Activated CD8-positive, alpha-beta memory T cell treated with anti-CD3 and anti-CD28 coated beads, Interleukin-2, amount 10 ng/mL, durations not matched to agents 7 days and 5 days (primary cell): Measurements from ENCODE around the gene MACROD2. TPM values are rescaled to one million over a fixed set of nuclear protein-coding genes. Genes with fewer than 3 reads are reported as not detected.

Experiments used
- ATAC-seq: fragments of 150-1000 bp; cut with Tn5 transposase; one replicate; pipeline ENCODE4 v1.10.0; 2021; ENCODE audit warnings: moderate library complexity
- CTCF ChIA-PET: fragments of 350-600 bp; sonication (Branson Sonifier 250); formaldehyde crosslinking; loops from one replicate; lab custom pipeline; 2021; ENCODE audit warnings: antibody characterized with exemption; lab: Charles Lee
- DNase-seq: peaks from one replicate; pipeline ENCODE4 v3.0.0-alpha.2; 2020
- H3K27ac Mint-ChIP-seq: one replicate; pipeline ENCODE4 v1.8.0; 2021; ENCODE audit warnings: mild to moderate bottlenecking, mixed read lengths
- H3K27me3 Mint-ChIP-seq: one replicate; pipeline ENCODE4 v1.8.0; 2021; ENCODE audit warnings: mixed read lengths
- H3K36me3 Mint-ChIP-seq: one replicate; pipeline ENCODE4 v1.8.0; 2021; ENCODE audit warnings: mild to moderate bottlenecking, mixed read lengths
- H3K4me1 Mint-ChIP-seq: one replicate; pipeline ENCODE4 v1.8.0; 2021; ENCODE audit warnings: mixed read lengths
- H3K4me3 Mint-ChIP-seq: one replicate; pipeline ENCODE4 v1.8.0; 2021; ENCODE audit warnings: mild to moderate bottlenecking, moderate library complexity, mixed read lengths
- H3K9me3 Mint-ChIP-seq: one replicate; pipeline ENCODE4 v1.8.0; 2022; ENCODE audit warnings: low read depth, mixed read lengths
- total RNA-seq, 2 experiments: library from RNA; stranded (reverse); gene quantifications; one replicate each; pipeline ENCODE4 v1.2.3, GENCODE V29; 2021

The MACROD2 gene
- total RNA-seq, 2 experiments from 2014 or later: not detected

DNA sequence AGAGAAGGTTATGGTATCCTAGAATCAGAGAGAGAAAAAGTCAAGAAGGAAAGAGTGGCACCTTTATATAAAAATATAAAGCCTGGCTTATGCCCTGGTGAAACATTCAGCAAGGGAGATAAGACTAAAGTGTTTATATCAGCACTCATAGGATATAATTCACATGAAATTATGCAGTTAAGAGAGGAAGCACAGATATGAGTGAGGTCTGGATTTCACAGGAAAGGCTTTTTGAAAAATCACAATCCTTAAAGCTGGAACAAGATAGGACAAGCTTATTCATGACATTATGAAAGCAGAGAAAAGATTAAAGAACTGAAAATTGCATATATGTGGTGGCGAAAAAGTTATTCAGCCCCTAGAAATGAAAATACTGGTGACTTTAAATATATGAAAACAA lies 523.3 kb downstream of the MACROD2 start:
- H3K4me1 Mint-ChIP-seq: no peaks in the 10 kb centered on the region
- no peak overlapping the region for H3K4me3 Mint-ChIP-seq
- no peaks in the 10 kb centered on the region for H3K36me3 Mint-ChIP-seq
- H3K27ac Mint-ChIP-seq: no peak overlapping the region
- no peaks in the 10 kb centered on the region for H3K27me3 Mint-ChIP-seq
- CTCF ChIA-PET: no interaction called here
- ATAC-seq: no peak
- DNase-seq: no peak
- peaks cover 12% of the 10 kb centered on the region for H3K9me3 Mint-ChIP-seq

GRCh38 chr20:14521016-14521415 lies 525.7 kb downstream of the MACROD2 start:
- Mint-ChIP-seq H3K27ac (no peak overlapping the region), H3K4me1 (no peaks in the 10 kb centered on the region), H3K36me3 (no peaks in the 10 kb centered on the region), H3K9me3 (peaks cover 10% of the 10 kb centered on the region), H3K27me3 (no peaks in the 10 kb centered on the region), H3K4me3 (no peak overlapping the region)
- DNase-seq (no peak), ATAC-seq (no peak)
- CTCF ChIA-PET: no interaction called here

- Mint-ChIP-seq H3K36me3 (no peaks in the 10 kb centered on the region), H3K27ac (no peak overlapping the region), H3K4me3 (no peak overlapping the region), H3K27me3 (no peaks in the 10 kb centered on the region), H3K9me3 (peaks cover 10% of the 10 kb centered on the region), H3K4me1 (no peaks in the 10 kb centered on the region)
- ATAC-seq: no peak
- DNase-seq: no peak
- CTCF ChIA-PET: no interaction called here
Measured at GRCh38 chr20:14521436-14521835, 526.1 kb downstream of the MACROD2 start.

DNA sequence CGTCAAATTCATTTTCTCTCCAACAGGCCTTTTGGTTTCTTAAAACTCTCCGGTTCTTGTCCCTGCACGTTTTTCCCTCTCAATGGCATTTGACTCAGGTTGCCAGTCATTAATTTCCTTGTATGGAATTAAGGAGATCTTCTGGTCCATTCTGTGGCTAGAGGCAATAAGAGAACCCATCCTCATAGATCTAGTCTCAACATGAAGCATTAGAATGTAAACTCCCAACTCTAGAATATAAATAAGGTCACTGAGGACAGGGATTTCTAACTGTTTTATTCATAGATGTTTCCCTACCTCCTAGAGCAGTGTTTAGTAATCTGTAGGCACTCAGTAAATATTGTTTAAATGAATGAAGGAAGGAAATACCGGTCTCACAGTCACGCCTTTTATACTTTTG lies 527.3 kb downstream of the MACROD2 start:
- H3K36me3 Mint-ChIP-seq: no peaks in the 10 kb centered on the region
- H3K27me3 Mint-ChIP-seq: no peaks in the 10 kb centered on the region
- H3K4me1 Mint-ChIP-seq: no peaks in the 10 kb centered on the region
- no peak for DNase-seq
- CTCF ChIA-PET: no interaction called here
- peaks cover 10% of the 10 kb centered on the region for H3K9me3 Mint-ChIP-seq
- no peak for ATAC-seq
- H3K27ac Mint-ChIP-seq: no peak overlapping the region
- H3K4me3 Mint-ChIP-seq: no peak overlapping the region

GRCh38 chr20:14523090-14523489 lies 527.8 kb downstream of the MACROD2 start:
- CTCF ChIA-PET: no interaction called here
- H3K27ac Mint-ChIP-seq: no peak overlapping the region
- no peaks in the 10 kb centered on the region for H3K36me3 Mint-ChIP-seq
- H3K27me3 Mint-ChIP-seq: no peaks in the 10 kb centered on the region
- DNase-seq: no peak
- no peak overlapping the region for H3K4me3 Mint-ChIP-seq
- peaks cover 10% of the 10 kb centered on the region for H3K9me3 Mint-ChIP-seq
- H3K4me1 Mint-ChIP-seq: no peaks in the 10 kb centered on the region
- ATAC-seq: no peak

GRCh38 chr20:14525426-14525825 lies 530.1 kb downstream of the MACROD2 start:
- CTCF ChIA-PET: no interaction called here
- no peak for DNase-seq
- H3K4me3 Mint-ChIP-seq: no peak overlapping the region
- H3K4me1 Mint-ChIP-seq: no peaks in the 10 kb centered on the region
- no peaks in the 10 kb centered on the region for H3K36me3 Mint-ChIP-seq
- ATAC-seq: no peak
- H3K27me3 Mint-ChIP-seq: no peaks in the 10 kb centered on the region
- H3K27ac Mint-ChIP-seq: no peak overlapping the region
- H3K9me3 Mint-ChIP-seq: peaks cover 17% of the 10 kb centered on the region

- peaks cover 17% of the 10 kb centered on the region for H3K9me3 Mint-ChIP-seq
- no peaks in the 10 kb centered on the region for H3K27me3 Mint-ChIP-seq
- H3K36me3 Mint-ChIP-seq: no peaks in the 10 kb centered on the region
- CTCF ChIA-PET: no interaction called here
- no peak overlapping the region for H3K27ac Mint-ChIP-seq
- DNase-seq (no peak), ATAC-seq (no peak)
- H3K4me1 Mint-ChIP-seq: no peaks in the 10 kb centered on the region
- H3K4me3 Mint-ChIP-seq: no peak overlapping the region
Measured at GRCh38 chr20:14526891-14527290, 531.6 kb downstream of the MACROD2 start.

- Mint-ChIP-seq H3K4me1 (no peaks in the 10 kb centered on the region), H3K27ac (no peak overlapping the region), H3K9me3 (peaks cover 12% of the 10 kb centered on the region), H3K4me3 (no peak overlapping the region), H3K27me3 (no peaks in the 10 kb centered on the region), H3K36me3 (no peaks in the 10 kb centered on the region)
- no peak for DNase-seq
- CTCF ChIA-PET: no interaction called here
- no peak for ATAC-seq
Measured at GRCh38 chr20:14531786-14532185, 536.5 kb downstream of the MACROD2 start.

GRCh38 chr20:14536738-14537137 lies 541.4 kb downstream of the MACROD2 start:
- ATAC-seq: no peak
- no peaks in the 10 kb centered on the region for H3K4me1 Mint-ChIP-seq
- no peaks in the 10 kb centered on the region for H3K36me3 Mint-ChIP-seq
- H3K27me3 Mint-ChIP-seq: no peaks in the 10 kb centered on the region
- CTCF ChIA-PET: no interaction called here
- H3K4me3 Mint-ChIP-seq: no peak overlapping the region
- no peak overlapping the region for H3K27ac Mint-ChIP-seq
- H3K9me3 Mint-ChIP-seq: peaks cover 15% of the 10 kb centered on the region
- DNase-seq: no peak

DNA sequence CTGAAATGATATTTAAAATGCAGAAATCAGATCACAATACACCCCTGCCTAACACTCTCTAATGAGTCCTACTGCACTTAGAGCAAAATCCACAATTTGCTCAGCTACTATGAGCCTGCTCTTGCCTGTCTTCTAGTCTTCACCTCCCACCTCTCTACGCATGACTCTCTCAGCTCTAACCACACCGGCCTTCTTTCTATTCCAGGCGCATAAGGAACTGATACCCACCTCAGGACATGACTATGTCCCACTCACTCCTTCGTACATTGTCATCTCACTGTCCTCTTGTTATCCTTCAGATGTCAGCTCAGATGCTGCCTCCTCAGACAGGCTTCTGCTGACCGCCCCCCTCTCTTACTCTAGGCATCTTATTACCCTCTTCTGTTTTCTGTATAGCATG lies 543.1 kb downstream of the MACROD2 start:
- Mint-ChIP-seq H3K4me3 (no peak overlapping the region), H3K27ac (no peak overlapping the region), H3K4me1 (no peaks in the 10 kb centered on the region), H3K36me3 (no peaks in the 10 kb centered on the region), H3K27me3 (no peaks in the 10 kb centered on the region), H3K9me3 (peaks cover 15% of the 10 kb centered on the region)
- ATAC-seq: no peak
- CTCF ChIA-PET: no interaction called here
- DNase-seq: no peak

GRCh38 chr20:14543040-14543439 lies 547.7 kb downstream of the MACROD2 start:
- CTCF ChIA-PET: no interaction called here
- Mint-ChIP-seq H3K27me3 (no peaks in the 10 kb centered on the region), H3K9me3 (peaks cover 12% of the 10 kb centered on the region), H3K36me3 (no peaks in the 10 kb centered on the region), H3K4me3 (no peak overlapping the region), H3K27ac (no peak overlapping the region), H3K4me1 (no peaks in the 10 kb centered on the region)
- ATAC-seq (no peak), DNase-seq (no peak)

GRCh38 chr20:14544688-14545087 lies 549.4 kb downstream of the MACROD2 start:
- CTCF ChIA-PET: no interaction called here
- Mint-ChIP-seq H3K4me1 (no peaks in the 10 kb centered on the region), H3K4me3 (no peak overlapping the region), H3K36me3 (no peaks in the 10 kb centered on the region), H3K27me3 (no peaks in the 10 kb centered on the region), H3K9me3 (peaks cover 8% of the 10 kb centered on the region), H3K27ac (no peak overlapping the region)
- DNase-seq (no peak), ATAC-seq (no peak)

DNA sequence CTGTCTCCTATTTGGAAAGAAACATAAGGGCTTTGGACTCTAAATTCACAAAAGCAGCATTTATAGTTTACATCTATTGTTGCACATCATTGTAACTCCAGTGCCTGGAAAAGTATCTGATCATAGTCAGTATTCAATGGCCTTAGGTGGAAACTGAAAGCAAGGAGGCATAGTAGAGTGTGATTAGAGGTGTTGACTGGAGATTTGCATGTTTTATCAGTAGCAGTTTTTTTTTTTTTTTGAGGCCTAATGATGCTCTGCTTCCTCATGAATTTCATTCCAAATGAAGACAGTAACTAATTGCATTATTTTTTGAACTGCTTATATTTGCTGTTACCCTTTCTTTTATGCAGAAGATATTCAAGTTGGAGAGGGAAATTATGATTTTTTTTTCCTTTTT lies 555.3 kb downstream of the MACROD2 start:
- CTCF ChIA-PET: no interaction called here
- Mint-ChIP-seq H3K36me3 (no peaks in the 10 kb centered on the region), H3K9me3 (peaks cover 3% of the 10 kb centered on the region), H3K4me1 (no peaks in the 10 kb centered on the region), H3K4me3 (no peak overlapping the region), H3K27ac (no peak overlapping the region), H3K27me3 (no peaks in the 10 kb centered on the region)
- no peak for ATAC-seq
- no peak for DNase-seq

- H3K4me1 Mint-ChIP-seq: no peaks in the 10 kb centered on the region
- ATAC-seq: no peak
Measured at GRCh38 chr20:14553774-14554534, 558.6 kb downstream of the MACROD2 start.

More at GRCh38 chr20:14553774-14554534, 558.6 kb downstream of the MACROD2 start:
- H3K4me3 Mint-ChIP-seq: no peak overlapping the region
- CTCF ChIA-PET: no interaction called here
- no peak overlapping the region for H3K27ac Mint-ChIP-seq
- peaks cover 8% of the 10 kb centered on the region for H3K9me3 Mint-ChIP-seq
- H3K27me3 Mint-ChIP-seq: no peaks in the 10 kb centered on the region
- DNase-seq: no peak
- no peaks in the 10 kb centered on the region for H3K36me3 Mint-ChIP-seq
